Measurements from ENCODE around the gene RBMS3. TPM values are rescaled to one million over a fixed set of nuclear protein-coding genes. Genes with fewer than 3 reads are reported as not detected.

Gene RBMS3
- total and polyA plus RNA-seq, 2 of the 13 experiments (the other 11 are each of a cell fraction or from before 2014, with no cell fraction given): not detected

DNA sequence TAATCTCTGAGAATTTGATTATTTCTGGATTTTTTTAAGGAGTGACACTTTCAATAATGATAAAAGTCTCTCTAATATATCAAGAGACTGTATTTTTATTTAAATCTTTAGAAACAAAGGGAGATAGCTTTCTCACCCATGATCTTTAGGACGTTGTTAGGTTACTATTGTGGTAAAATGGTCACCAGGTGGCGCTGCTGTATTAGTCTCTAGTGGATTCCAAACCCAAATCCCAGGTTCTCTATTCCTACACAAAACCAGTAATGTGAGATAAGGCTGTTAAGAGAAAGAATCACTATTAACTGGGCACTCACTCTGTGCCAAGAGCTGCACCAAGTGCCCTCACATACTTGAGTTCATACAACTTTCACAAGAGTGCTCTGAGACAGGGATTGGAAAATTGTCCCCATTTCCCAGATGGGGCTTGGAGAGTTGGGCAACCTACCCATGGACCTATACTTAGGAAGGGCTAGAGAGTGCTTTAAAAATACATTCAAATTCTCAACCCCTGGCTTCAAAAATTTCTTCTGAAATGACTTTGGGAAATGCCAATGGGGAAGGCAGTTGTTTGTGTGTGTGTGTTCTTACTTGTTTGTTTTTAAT lies 732.2 kb downstream of the RBMS3 start (continued):
- TF ChIP-seq PRPF4 (IDR thresholded peaks at IDR 0.05; ENCODE audit: low read depth, low read length, poor library complexity, severe bottlenecking) (no peak), STAG1 (CRISPR knock-in tag; IDR thresholded peaks at IDR 0.05) (peak; percentile 96), SP5 (CRISPR knock-in tag; IDR thresholded peaks at IDR 0.05; ENCODE audit: borderline replicate concordance, low read depth) (no peak), FOSL1 (CRISPR knock-in tag; IDR thresholded peaks at IDR 0.05; ENCODE audit: borderline replicate concordance) (no peak), ZNF672 (CRISPR knock-in tag; IDR thresholded peaks at IDR 0.05) (no peak), SOX5 (CRISPR knock-in tag; IDR thresholded peaks at IDR 0.05; ENCODE audit: borderline replicate concordance) (no peak)
- TF ChIP-seq, protein P1, sequence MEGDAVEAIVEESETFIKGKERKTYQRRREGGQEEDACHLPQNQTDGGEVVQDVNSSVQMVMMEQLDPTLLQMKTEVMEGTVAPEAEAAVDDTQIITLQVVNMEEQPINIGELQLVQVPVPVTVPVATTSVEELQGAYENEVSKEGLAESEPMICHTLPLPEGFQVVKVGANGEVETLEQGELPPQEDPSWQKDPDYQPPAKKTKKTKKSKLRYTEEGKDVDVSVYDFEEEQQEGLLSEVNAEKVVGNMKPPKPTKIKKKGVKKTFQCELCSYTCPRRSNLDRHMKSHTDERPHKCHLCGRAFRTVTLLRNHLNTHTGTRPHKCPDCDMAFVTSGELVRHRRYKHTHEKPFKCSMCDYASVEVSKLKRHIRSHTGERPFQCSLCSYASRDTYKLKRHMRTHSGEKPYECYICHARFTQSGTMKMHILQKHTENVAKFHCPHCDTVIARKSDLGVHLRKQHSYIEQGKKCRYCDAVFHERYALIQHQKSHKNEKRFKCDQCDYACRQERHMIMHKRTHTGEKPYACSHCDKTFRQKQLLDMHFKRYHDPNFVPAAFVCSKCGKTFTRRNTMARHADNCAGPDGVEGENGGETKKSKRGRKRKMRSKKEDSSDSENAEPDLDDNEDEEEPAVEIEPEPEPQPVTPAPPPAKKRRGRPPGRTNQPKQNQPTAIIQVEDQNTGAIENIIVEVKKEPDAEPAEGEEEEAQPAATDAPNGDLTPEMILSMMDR (CRISPR knock-in tag; IDR thresholded peaks at IDR 0.05): peak; percentile 77
- TF ChIP-seq, protein P2, sequence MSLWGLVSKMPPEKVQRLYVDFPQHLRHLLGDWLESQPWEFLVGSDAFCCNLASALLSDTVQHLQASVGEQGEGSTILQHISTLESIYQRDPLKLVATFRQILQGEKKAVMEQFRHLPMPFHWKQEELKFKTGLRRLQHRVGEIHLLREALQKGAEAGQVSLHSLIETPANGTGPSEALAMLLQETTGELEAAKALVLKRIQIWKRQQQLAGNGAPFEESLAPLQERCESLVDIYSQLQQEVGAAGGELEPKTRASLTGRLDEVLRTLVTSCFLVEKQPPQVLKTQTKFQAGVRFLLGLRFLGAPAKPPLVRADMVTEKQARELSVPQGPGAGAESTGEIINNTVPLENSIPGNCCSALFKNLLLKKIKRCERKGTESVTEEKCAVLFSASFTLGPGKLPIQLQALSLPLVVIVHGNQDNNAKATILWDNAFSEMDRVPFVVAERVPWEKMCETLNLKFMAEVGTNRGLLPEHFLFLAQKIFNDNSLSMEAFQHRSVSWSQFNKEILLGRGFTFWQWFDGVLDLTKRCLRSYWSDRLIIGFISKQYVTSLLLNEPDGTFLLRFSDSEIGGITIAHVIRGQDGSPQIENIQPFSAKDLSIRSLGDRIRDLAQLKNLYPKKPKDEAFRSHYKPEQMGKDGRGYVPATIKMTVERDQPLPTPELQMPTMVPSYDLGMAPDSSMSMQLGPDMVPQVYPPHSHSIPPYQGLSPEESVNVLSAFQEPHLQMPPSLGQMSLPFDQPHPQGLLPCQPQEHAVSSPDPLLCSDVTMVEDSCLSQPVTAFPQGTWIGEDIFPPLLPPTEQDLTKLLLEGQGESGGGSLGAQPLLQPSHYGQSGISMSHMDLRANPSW (CRISPR knock-in tag; IDR thresholded peaks at IDR 0.05; ENCODE audit: borderline replicate concordance): 0 out of 2 replicates have a peak, but pooled peaks have one; percentile 39

DNA sequence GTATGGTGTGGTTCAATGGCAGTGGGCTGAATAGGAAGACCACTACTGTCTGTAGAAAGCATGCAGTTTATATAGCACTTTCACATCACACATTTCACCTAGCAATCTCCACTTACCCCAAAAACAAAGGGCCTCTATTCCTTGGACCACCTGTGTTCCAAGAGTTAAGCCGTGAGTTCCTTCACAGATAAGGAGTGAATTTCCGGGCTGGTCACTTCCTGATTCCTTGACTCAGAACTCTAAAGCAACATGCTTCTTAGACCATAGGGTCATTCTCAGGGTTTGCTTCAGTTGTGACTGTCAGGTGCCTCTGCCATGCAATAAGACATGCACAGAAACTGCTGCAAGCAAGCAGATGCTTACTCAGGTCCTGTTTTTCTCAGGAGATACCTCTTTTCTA lies 737.0 kb downstream of the RBMS3 start:
- no peak for TF ChIP-seq ZNF652 (CRISPR knock-in tag; IDR thresholded peaks at IDR 0.05; ENCODE audit: borderline replicate concordance, low read depth)
- no peak for TF ChIP-seq TCF7L2 (IDR thresholded peaks at IDR 0.05; ENCODE audit: low read depth, low read length)
- TF ChIP-seq, protein P3, sequence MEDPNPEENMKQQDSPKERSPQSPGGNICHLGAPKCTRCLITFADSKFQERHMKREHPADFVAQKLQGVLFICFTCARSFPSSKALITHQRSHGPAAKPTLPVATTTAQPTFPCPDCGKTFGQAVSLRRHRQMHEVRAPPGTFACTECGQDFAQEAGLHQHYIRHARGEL (CRISPR knock-in tag; IDR thresholded peaks at IDR 0.05): no peak
- FAIRE-seq (no peak), ATAC-seq (no peak), DNase-seq (ENCODE audit: low spot score) (no peak)
- Histone ChIP-seq H2AFZ (ENCODE audit: low read length) (no peak overlapping the region), H3K4me3 (replicated peaks in 1 of 3; ENCODE audit: insufficient read depth in 1 of 3, low read depth in 2 of 3, low read length in 3 of 3) (no peak overlapping the region), H3K79me2 (ENCODE audit: insufficient read depth, low read length) (no peaks in the 10 kb centered on the region), H3K9me3 (ENCODE audit: low read length) (no peaks in the 10 kb centered on the region), H4K20me1 (ENCODE audit: insufficient read depth, low read length) (no peaks in the 10 kb centered on the region), H3K27me3 (ENCODE audit: control insufficient read depth in 1 of 2, insufficient read depth in 2 of 2, low read length in 2 of 2) (no peaks in the 10 kb centered on the region; a peak in 2 of 5 replicates), H3K36me3 (replicated peaks in 1 of 2; ENCODE audit: control insufficient read depth in 1 of 2, insufficient read depth in 2 of 2, low read length in 2 of 2) (no peaks in the 10 kb centered on the region), H3K27ac (ENCODE audit: extremely low read length, insufficient read depth, low read length) (no peak overlapping the region), H3K4me1 (ENCODE audit: insufficient read depth, low read length) (no peaks in the 10 kb centered on the region), H3K9ac (ENCODE audit: insufficient read depth, low read depth, low read length) (no peak overlapping the region), H3K4me2 (ENCODE audit: low read depth, low read length) (no peak overlapping the region)
- intact Hi-C loops (cut with micrococcal nuclease; ENCODE audit: unreplicated experiment): loop anchor here (10.0 kb wide), 1 partner anchor 177 kb away; no protein-coding TSS in a partner anchor
- in situ Hi-C loops (cut with HindIII; ENCODE audit: extremely low pct_ligation_motif_present, low pct_unique_long_range_greater_than_20kb): loop anchor here (25.0 kb wide), 1 partner anchor 1119 kb away; no protein-coding TSS in a partner anchor
- BruUV-seq (replicated peaks): no TSS peak
- WGBS (ENCODE audit: low lambda C conversion rate): 0% methylated on average over 2 of the region's 2 CpGs
- CTCF ChIA-PET (ENCODE audit: low intra/inter-chr PET ratio, low total read pairs): no interaction called here
- POLR2A ChIA-PET: no interaction called here
